Fibroblast of the aortic adventitia (primary cell): Measurements from ENCODE around the gene SRI. TPM values are rescaled to one million over a fixed set of nuclear protein-coding genes. Genes with fewer than 3 reads are reported as not detected.
A peak's percentile ranks its signal among the peaks of the same experiment; 100 is the strongest.
"Not testable (repeated sequence)": the region's sequence is repeated elsewhere in the genome, so short reads cannot be mapped to it uniquely, and the experiment has no call there.

Source experiments
- DNase-seq: peaks from one replicate; pipeline ENCODE4 v3.0.0-alpha.2; 2010; ENCODE audit warnings: low read depth
- H3K4me3 ChIP-seq: 2 replicates; pipeline ENCODE4 v1.5.1; 2011; ENCODE audit warnings: low read depth, mild to moderate bottlenecking, control low read depth, low read length, moderate library complexity
- CTCF ChIP-seq: IDR thresholded peaks from 2 replicates; pipeline ENCODE4 v1.5.1; 2011; ENCODE audit warnings: mild to moderate bottlenecking, low read length, control low read depth, inconsistent platforms; ENCODE audit not compliant: insufficient read depth
- total RNA-seq: library from RNA; depleted of rRNA; stranded (reverse); fragments of >200 nt; gene quantifications from 2 replicates; pipeline ENCODE4 v1.2.3, GENCODE V29; 2012; ENCODE audit warnings: low replicate concordance

SRI gene
- total RNA-seq, 1 donor, result 135 TPM

GRCh38 chr7:88260719-88261118 is 40.9 kb upstream of the SRI start:
- no peak for DNase-seq
- no peak overlapping the region for H3K4me3 ChIP-seq
- TF ChIP-seq CTCF, result no peak

GRCh38 chr7:88259656-88260380 is 40.0 kb upstream of the SRI start:
- no peak for TF ChIP-seq CTCF
- DNase-seq, result no peak
- H3K4me3 ChIP-seq, result no peak overlapping the region

- DNase-seq, H3K4me3 ChIP-seq: not testable (repeated sequence)
These were observed 38.5 kb upstream of the SRI start for GRCh38 chr7:88258296-88258695.

GRCh38 chr7:88256906-88257305 is 37.1 kb upstream of the SRI start:
- no peak for DNase-seq
- H3K4me3 ChIP-seq, result no peak overlapping the region
- no peak for TF ChIP-seq CTCF

- no peak overlapping the region for H3K4me3 ChIP-seq
- TF ChIP-seq CTCF, result no peak
- DNase-seq, result peak; percentile 21
These were observed 35.0 kb upstream of the SRI start for GRCh38 chr7:88254721-88255424.

GRCh38 chr7:88253640-88254039 is 33.8 kb upstream of the SRI start:
- DNase-seq, result no peak
- no peak for TF ChIP-seq CTCF
- H3K4me3 ChIP-seq, result no peak overlapping the region

- TF ChIP-seq CTCF, result no peak
These were observed 24.4 kb upstream of the SRI start for GRCh38 chr7:88244258-88244657.

More at GRCh38 chr7:88244258-88244657, 24.4 kb upstream of the SRI start:
- H3K4me3 ChIP-seq, result no peak overlapping the region
- no peak for DNase-seq
